Left kidney (tissue), 2 donors: ENCODE data around the gene MYOD1. TPM values are rescaled to one million over a fixed set of nuclear protein-coding genes. Genes with fewer than 3 reads are reported as not detected.

Source experiments
- DNase-seq: peaks from one replicate; pipeline ENCODE4 v3.0.0-alpha.2; 2013
- polyA plus RNA-seq: library from polyadenylated mRNA; unstranded; fragments of 120-200 nt; gene quantifications from one replicate; pipeline ENCODE4 v1.2.1, GENCODE V29; 2013; ENCODE audit not compliant: insufficient read length

MYOD1 gene
- polyA plus RNA-seq, 1 donor: not detected

DNA sequence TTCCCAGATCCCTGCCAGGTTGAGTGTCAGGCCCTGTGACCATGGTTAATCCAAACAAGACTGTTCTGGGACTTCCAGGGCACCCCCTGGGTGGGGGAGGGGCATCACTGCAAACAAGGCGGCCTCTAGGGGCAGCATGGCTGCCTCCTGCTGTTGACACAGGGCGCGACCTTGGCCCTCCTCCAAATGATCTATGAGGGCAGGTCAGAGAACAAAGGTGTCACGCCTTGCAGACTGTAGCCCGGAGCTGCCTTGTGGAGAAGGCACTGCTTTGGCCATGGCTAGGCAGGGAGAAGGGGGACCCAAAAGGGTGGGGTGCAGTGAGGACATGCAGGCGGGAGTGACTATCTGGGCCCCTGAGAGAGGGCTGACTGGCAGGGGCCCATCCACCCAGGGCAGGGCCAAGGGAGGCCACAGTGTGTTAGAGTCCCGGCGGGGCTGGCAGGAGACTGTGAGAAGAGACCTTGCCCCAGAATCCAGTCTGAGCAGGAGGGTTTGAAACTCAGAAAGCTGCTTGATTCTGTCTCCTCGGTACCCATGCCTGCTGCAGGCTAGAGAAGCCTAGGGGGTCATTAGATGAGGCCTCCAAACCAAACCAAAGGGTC is 50.8 kb downstream of the MYOD1 start:
- DNase-seq: no peak

DNA sequence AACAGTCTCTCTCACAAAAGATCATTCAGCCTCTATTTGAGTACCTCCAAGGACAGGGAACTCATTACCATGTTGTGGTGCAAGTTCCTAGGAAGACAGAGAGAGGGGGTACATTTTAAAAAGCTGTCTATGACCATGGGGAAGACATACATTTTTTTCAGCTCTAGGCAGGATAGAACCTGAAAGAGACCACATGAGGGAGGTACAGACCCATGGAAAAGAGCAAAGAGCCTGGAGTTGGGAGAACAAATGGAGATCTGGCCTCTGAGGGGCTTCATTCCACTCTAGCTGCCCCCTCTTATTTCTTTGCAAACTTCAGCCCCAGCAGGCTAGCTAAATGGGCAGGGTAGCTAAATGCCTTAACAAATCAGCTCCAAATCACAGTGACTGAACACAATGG is 51.5 kb downstream of the MYOD1 start:
- DNase-seq: no peak

- DNase-seq: no peak
Measured at GRCh38 chr11:17771415-17771814, 52.0 kb downstream of the MYOD1 start.

Other genes with a start within 250 kb of the MYOD1 start
- gene ABCC8, start 242.7 kb upstream of the MYOD1 start, polyA plus RNA-seq: 1.2 TPM
- gene USH1C, start 175.2 kb upstream of the MYOD1 start, polyA plus RNA-seq: 81.8 TPM
- 0.83 TPM for gene OTOG, start 172.3 kb upstream of the MYOD1 start, polyA plus RNA-seq
- 1.5 TPM for gene KCNC1, start 15.2 kb downstream of the MYOD1 start, polyA plus RNA-seq